K562 treated with DMSO at 1 percent for 12 hours (cell line): Measurements from ENCODE around the gene NPTN. TPM values are rescaled to one million over a fixed set of nuclear protein-coding genes. Genes with fewer than 3 reads are reported as not detected.

Source experiments
- total RNA-seq: library from RNA; unstranded; fragments of 300-600 nt; gene quantifications from 2 replicates; pipeline ENCODE4 v1.2.3, GENCODE V29; 2022; ENCODE audit not compliant: insufficient read depth

Gene NPTN
- 30.2 and 56.5 TPM in 2 replicates for total RNA-seq

GRCh38 chr15:73633111-73633990 is at the start of gene NPTN:
Gene NPTN (minus strand): TSS chr15:73633389. CDS start chr15:73633215, 174 bp downstream.

Other genes starting within 250 kb of the NPTN start
- gene REC114, start 190.2 kb downstream of the NPTN start, total RNA-seq, result not detected in 2 replicates
- 4.8 and 8.7 TPM in 2 replicates for gene CD276, start 51.0 kb upstream of the NPTN start, total RNA-seq
- not detected in 2 replicates for gene INSYN1, start 120.0 kb upstream of the NPTN start, total RNA-seq
- not detected in 2 replicates for gene TBC1D21, start 240.2 kb upstream of the NPTN start, total RNA-seq